Measurements from ENCODE around the gene MBNL1. TPM values are rescaled to one million over a fixed set of nuclear protein-coding genes. Genes with fewer than 3 reads are reported as not detected.

The MBNL1 gene
- total RNA-seq, 6 experiments from 2014 or later = 200 to 291 (median 244) TPM

DNA sequence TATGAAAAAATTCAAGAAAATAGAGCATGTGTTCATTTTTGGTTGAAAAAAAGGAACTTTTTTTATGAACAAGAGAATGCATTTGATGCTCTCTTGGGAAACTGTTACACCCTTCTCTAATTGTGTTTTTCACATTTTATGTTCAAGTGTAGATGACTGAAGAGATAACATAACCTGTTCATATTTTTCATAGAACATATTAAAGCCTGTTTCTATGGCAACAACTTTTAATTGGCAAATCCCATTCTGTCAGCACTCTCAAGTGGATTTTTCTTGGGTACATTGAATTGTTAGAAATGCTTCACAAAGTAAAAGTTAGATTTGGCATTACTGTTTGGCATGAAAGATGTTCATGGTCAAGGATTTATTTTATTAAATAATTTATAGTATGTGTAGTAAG is 117.5 kb downstream of the MBNL1 start:
- DNase-seq = no peak
- H3K4me3 Mint-ChIP-seq = peak overlapping the region; percentile 55

DNA sequence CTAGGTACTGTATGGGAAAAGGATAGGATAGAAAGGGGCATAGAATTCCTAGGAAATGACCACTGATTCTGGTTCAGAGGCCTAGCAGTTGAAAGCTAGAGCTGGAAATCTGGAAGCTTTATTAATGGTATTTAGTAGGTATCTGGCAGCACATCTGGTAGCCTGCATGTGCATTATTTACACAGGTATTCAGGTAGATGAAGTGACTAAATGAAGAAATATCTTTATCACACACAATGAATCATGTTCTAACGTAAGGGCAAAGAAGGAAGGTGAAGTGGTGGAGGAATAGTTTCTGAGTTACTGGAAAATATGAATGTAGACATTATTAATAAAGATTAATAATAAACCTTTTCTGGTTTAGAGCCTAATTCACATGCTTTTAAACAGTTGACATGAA is 119.9 kb downstream of the MBNL1 start:
- no peak for DNase-seq
- H3K27me3 Mint-ChIP-seq (ENCODE audit: insufficient read depth) = no peaks in the 10 kb centered on the region
- H3K36me3 Mint-ChIP-seq (ENCODE audit: low read depth) = peaks cover 13% of the 10 kb centered on the region; the same call in 1 of the 2 replicates
- H3K27ac Mint-ChIP-seq = peak overlapping the region; percentile 16; the same call in 1 of the 2 replicates
- peaks cover 88% of the 10 kb centered on the region for H3K4me1 Mint-ChIP-seq (ENCODE audit: low read depth)
- H3K4me3 Mint-ChIP-seq = no peak overlapping the region
- no peaks in the 10 kb centered on the region for H3K9me3 Mint-ChIP-seq
- TF ChIP-seq, protein P1, sequence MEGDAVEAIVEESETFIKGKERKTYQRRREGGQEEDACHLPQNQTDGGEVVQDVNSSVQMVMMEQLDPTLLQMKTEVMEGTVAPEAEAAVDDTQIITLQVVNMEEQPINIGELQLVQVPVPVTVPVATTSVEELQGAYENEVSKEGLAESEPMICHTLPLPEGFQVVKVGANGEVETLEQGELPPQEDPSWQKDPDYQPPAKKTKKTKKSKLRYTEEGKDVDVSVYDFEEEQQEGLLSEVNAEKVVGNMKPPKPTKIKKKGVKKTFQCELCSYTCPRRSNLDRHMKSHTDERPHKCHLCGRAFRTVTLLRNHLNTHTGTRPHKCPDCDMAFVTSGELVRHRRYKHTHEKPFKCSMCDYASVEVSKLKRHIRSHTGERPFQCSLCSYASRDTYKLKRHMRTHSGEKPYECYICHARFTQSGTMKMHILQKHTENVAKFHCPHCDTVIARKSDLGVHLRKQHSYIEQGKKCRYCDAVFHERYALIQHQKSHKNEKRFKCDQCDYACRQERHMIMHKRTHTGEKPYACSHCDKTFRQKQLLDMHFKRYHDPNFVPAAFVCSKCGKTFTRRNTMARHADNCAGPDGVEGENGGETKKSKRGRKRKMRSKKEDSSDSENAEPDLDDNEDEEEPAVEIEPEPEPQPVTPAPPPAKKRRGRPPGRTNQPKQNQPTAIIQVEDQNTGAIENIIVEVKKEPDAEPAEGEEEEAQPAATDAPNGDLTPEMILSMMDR (IDR thresholded peaks at IDR 0.05) = no peak

More for the DNA sequence above, 117.5 kb downstream of the MBNL1 start:
- H3K36me3 Mint-ChIP-seq (ENCODE audit: low read depth) = peaks cover 13% of the 10 kb centered on the region; the same call in 1 of the 2 replicates
- TF ChIP-seq, protein P1 (IDR thresholded peaks at IDR 0.05) = no peak
- no peaks in the 10 kb centered on the region for H3K27me3 Mint-ChIP-seq (ENCODE audit: insufficient read depth)
- no peaks in the 10 kb centered on the region for H3K9me3 Mint-ChIP-seq
- peaks cover 85% of the 10 kb centered on the region for H3K4me1 Mint-ChIP-seq (ENCODE audit: low read depth)
- H3K27ac Mint-ChIP-seq = peak overlapping the region; percentile 82

DNA sequence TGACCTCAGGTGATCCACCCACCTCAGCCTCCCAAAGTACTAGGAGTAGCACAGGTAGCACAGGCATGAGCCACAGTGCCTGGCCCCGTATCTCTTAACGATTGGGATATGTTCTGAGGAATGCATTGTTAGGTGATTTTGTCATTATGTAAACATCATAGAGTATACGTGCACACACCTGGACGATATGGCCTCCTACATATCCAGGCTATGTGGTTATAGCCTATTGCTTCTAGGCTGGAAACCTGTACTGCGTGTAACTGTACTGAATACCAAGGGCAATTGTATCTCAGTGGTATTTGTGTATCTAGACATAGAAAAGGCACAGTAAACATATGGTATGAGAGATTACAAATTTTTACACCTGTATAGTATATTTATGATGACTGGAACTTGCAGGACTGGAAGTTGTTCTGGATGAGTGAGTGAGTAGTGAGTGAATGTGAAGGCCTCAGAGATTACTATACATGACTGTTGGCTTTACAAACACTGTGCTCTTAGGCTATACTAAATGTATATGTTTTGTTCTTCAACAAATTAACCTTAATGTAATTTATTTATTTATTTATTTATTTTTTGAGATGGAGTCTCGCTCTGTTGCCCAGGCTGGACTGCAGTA is 120.7 kb downstream of the MBNL1 start:
- peaks cover 83% of the 10 kb centered on the region for H3K4me1 Mint-ChIP-seq (ENCODE audit: low read depth)
- H3K36me3 Mint-ChIP-seq (ENCODE audit: low read depth) = peaks cover 17% of the 10 kb centered on the region; the same call in 1 of the 2 replicates
- no peaks in the 10 kb centered on the region; the same call in 1 of the 2 replicates for H3K27me3 Mint-ChIP-seq (ENCODE audit: insufficient read depth)
- DNase-seq = no peak
- H3K9me3 Mint-ChIP-seq = no peaks in the 10 kb centered on the region
- TF ChIP-seq, protein P1 (IDR thresholded peaks at IDR 0.05) = no peak
- H3K4me3 Mint-ChIP-seq = no peak overlapping the region
- no peak overlapping the region for H3K27ac Mint-ChIP-seq

- TF ChIP-seq, protein P1 (IDR thresholded peaks at IDR 0.05) = no peak
- Mint-ChIP-seq H3K36me3 (ENCODE audit: low read depth) (peaks cover 25% of the 10 kb centered on the region; the same call in 1 of the 2 replicates), H3K27me3 (ENCODE audit: insufficient read depth) (no peaks in the 10 kb centered on the region; the same call in 1 of the 2 replicates), H3K27ac (no peak overlapping the region), H3K4me3 (no peak overlapping the region), H3K9me3 (no peaks in the 10 kb centered on the region), H3K4me1 (ENCODE audit: low read depth) (peaks cover 73% of the 10 kb centered on the region)
- no peak for DNase-seq
Measured at GRCh38 chr3:152390647-152391046, 121.9 kb downstream of the MBNL1 start.

DNA sequence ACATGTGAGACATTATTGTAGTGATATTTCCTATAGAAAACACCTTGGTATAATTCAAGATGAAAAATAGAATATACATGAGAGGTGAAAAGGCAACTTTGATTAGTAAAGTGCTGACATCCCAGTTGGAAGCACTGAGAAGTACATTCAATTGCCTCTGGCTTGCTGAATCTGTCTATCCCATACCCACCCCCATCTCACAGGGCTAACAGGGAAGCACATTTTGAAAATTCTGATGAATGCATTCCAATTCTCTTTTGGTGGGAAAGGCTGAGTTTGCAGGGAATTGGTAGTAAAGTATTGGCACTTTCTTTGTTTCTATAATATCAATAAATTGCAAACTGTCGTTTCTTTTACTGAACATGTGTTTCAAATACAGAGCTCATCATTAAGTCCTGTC is 122.9 kb downstream of the MBNL1 start:
- Mint-ChIP-seq H3K9me3 (no peaks in the 10 kb centered on the region), H3K4me3 (peak overlapping the region; percentile 28; the same call in 1 of the 2 replicates), H3K4me1 (ENCODE audit: low read depth) (peaks cover 68% of the 10 kb centered on the region), H3K27me3 (ENCODE audit: insufficient read depth) (no peaks in the 10 kb centered on the region; the same call in 1 of the 2 replicates), H3K27ac (peak overlapping the region; percentile 57; the same call in 1 of the 2 replicates), H3K36me3 (ENCODE audit: low read depth) (peaks cover 30% of the 10 kb centered on the region)
- no peak for DNase-seq
- TF ChIP-seq, protein P1 (IDR thresholded peaks at IDR 0.05) = no peak
